Right ventricle myocardium inferior (tissue), 1 donor: ENCODE measurements around the gene UCN3. TPM values are rescaled to one million over a fixed set of nuclear protein-coding genes. Genes with fewer than 3 reads are reported as not detected.
"Not testable (repeated sequence)": the region's sequence is repeated elsewhere in the genome, so short reads cannot be mapped to it uniquely, and the experiment has no call there.

Experiments
- ATAC-seq: fragments of 200-7000 bp; cut with Tn5 transposase; one replicate; pipeline ENCODE4 v1.9.1; 2020; ENCODE audit warnings: mild to moderate bottlenecking, moderate library complexity
- DNase-seq: peaks from one replicate; pipeline ENCODE4 v3.0.0; 2021; ENCODE audit errors: missing footprints
- intact Hi-C: fragments of 100-400 bp; cut with DNase I; formaldehyde crosslinking; loops from one replicate; pipeline ENCODE4 v1.11.0; 2022
- total RNA-seq: library from RNA; stranded (reverse); fragmentation: NEBNext Ultra II Directional; extraction: Animal tissue kit (Norgen Biotek cat#: 25700); gene quantifications from one replicate; pipeline ENCODE4 v1.2.1, GENCODE V29; 2021
- donor health status: DM: no; HTN: yes; CAD: no; lungs with severe emphysema.

UCN3 gene
- total RNA-seq, 1 donor from 2014 or later: not detected

- DNase-seq (no peak), ATAC-seq (no peak)
- intact Hi-C loops: no loop called here
Observed at GRCh38 chr10:5362873-5363272, 1.9 kb upstream of the UCN3 start.

- intact Hi-C loops: no loop called here
- DNase-seq (no peak), ATAC-seq (no peak)
Observed at GRCh38 chr10:5364374-5364773, 392 bp upstream of the UCN3 start.

GRCh38 chr10:5365928-5366327 lies 1.2 kb downstream of the UCN3 start:
- ATAC-seq (no peak), DNase-seq (no peak)
- intact Hi-C loops: no loop called here

GRCh38 chr10:5369362-5370158 lies 4.8 kb downstream of the UCN3 start:
- DNase-seq: no peak
- intact Hi-C loops: no loop called here
- ATAC-seq: no peak

- intact Hi-C loops: no loop called here
- DNase-seq (no peak), ATAC-seq (no peak)
Observed at GRCh38 chr10:5370493-5371352, 6.0 kb downstream of the UCN3 start.

GRCh38 chr10:5373307-5373706 lies 8.5 kb downstream of the UCN3 start:
- intact Hi-C loops: no loop called here
- ATAC-seq (no peak), DNase-seq (no peak)

GRCh38 chr10:5373891-5374611 lies 9.3 kb downstream of the UCN3 start:
- DNase-seq: no peak
- no peak for ATAC-seq
- intact Hi-C loops: no loop called here

GRCh38 chr10:5376450-5376849 lies 11.7 kb downstream of the UCN3 start:
- no peak for ATAC-seq
- intact Hi-C loops: no loop called here
- no peak for DNase-seq

GRCh38 chr10:5379202-5379601 lies 14.4 kb downstream of the UCN3 start:
- intact Hi-C loops, DNase-seq, ATAC-seq: not testable (repeated sequence)

- DNase-seq, intact Hi-C loops, ATAC-seq: not testable (repeated sequence)
Observed at GRCh38 chr10:5380395-5380794, 15.6 kb downstream of the UCN3 start.

GRCh38 chr10:5381187-5381586 lies 16.4 kb downstream of the UCN3 start:
- DNase-seq (no peak), ATAC-seq (no peak)
- intact Hi-C loops: no loop called here

GRCh38 chr10:5385224-5385623 lies 20.5 kb downstream of the UCN3 start:
- intact Hi-C loops: loop anchor here (2.0 kb wide), 1 partner anchor 534 kb away; no protein-coding TSS in a partner anchor
- no peak for DNase-seq
- no peak for ATAC-seq

GRCh38 chr10:5387169-5387568 lies 22.4 kb downstream of the UCN3 start:
- intact Hi-C loops: no loop called here
- ATAC-seq (no peak), DNase-seq (no peak)

- no peak for ATAC-seq
- DNase-seq: no peak
- intact Hi-C loops: no loop called here
Observed at GRCh38 chr10:5390607-5391205, 25.9 kb downstream of the UCN3 start.

GRCh38 chr10:5391790-5392189 lies 27.0 kb downstream of the UCN3 start:
- no peak for ATAC-seq
- intact Hi-C loops: no loop called here
- no peak for DNase-seq

GRCh38 chr10:5393529-5393928 lies 28.8 kb downstream of the UCN3 start:
- intact Hi-C loops: no loop called here
- ATAC-seq (no peak), DNase-seq (no peak)

- intact Hi-C loops: no loop called here
- ATAC-seq (no peak), DNase-seq (no peak)
Observed at GRCh38 chr10:5395168-5395567, 30.4 kb downstream of the UCN3 start.

- DNase-seq (no peak), ATAC-seq (no peak)
- intact Hi-C loops: no loop called here
Observed at GRCh38 chr10:5396556-5397300, 32.0 kb downstream of the UCN3 start.
